Astrocyte (in vitro differentiated cells and primary cell): ENCODE results near the gene IL10RA.

Source experiments
- EZH2 ChIP-seq: IDR thresholded peaks from 2 replicates; pipeline ENCODE4 v1.6.1; 2012; ENCODE audit warnings: mild to moderate bottlenecking, low read length, inconsistent platforms; ENCODE audit not compliant: insufficient read depth
- TF ChIP-seq, protein P1 (sequence below): IDR thresholded peaks from 2 replicates; pipeline ENCODE4 v1.5.1; 2011; ENCODE audit warnings: low read depth, mild to moderate bottlenecking, inconsistent platforms, low read length, moderate library complexity; ENCODE audit not compliant: insufficient read depth

DNA sequence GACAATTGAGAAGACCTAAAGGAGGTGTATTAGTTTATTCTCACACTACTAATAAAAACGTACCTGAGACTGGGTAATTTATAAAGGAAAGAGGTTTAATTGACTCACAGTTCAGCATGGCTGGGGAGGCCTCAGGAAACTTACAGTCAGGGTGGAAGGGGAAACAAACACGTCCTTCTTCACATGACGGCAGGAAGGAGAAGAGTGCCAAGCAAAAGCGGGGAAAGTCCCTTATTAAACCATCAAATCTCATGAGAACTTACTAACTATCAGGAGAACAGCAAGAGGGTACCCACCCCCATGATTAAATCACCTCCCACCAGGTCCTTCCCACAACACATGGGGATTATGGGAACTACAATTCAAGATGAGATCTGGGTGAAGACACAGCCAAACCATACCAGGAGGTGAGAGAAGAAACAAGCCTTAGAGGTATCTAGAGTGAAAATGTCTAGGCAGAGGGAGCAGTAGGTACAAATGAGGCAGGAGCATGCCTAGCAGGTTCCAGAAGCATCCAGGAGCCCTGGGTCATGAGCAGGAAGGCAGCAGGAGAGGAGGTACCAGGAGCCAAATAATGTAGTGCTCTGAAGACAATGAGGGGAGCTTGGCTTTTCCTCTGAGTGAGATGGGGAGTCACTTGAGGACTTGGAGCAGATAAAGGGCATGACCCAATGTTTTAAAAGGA, 31.6 kb downstream of the IL10RA start:
- TF ChIP-seq, protein P1, sequence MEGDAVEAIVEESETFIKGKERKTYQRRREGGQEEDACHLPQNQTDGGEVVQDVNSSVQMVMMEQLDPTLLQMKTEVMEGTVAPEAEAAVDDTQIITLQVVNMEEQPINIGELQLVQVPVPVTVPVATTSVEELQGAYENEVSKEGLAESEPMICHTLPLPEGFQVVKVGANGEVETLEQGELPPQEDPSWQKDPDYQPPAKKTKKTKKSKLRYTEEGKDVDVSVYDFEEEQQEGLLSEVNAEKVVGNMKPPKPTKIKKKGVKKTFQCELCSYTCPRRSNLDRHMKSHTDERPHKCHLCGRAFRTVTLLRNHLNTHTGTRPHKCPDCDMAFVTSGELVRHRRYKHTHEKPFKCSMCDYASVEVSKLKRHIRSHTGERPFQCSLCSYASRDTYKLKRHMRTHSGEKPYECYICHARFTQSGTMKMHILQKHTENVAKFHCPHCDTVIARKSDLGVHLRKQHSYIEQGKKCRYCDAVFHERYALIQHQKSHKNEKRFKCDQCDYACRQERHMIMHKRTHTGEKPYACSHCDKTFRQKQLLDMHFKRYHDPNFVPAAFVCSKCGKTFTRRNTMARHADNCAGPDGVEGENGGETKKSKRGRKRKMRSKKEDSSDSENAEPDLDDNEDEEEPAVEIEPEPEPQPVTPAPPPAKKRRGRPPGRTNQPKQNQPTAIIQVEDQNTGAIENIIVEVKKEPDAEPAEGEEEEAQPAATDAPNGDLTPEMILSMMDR, result no peak
- TF ChIP-seq EZH2, result no peak
